GM21529 (cell line): ENCODE data around the gene IRF7.
"Not testable (repeated sequence)": the region's sequence is repeated elsewhere in the genome, so short reads cannot be mapped to it uniquely, and the experiment has no call there.

ENCODE experiments used
- ATAC-seq: cut with Tn5 transposase; IDR thresholded peaks from one replicate; pipeline ENCODE4 v1.9.1; 2021; ENCODE audit not compliant: unreplicated experiment

IRF7 gene

GRCh38 chr11:615504-616319 lies at the start of gene IRF7:
Gene IRF7 (minus strand): TSS chr11:615950. CDS start chr11:615364, 586 bp downstream.
- peak; percentile 87 for ATAC-seq

DNA sequence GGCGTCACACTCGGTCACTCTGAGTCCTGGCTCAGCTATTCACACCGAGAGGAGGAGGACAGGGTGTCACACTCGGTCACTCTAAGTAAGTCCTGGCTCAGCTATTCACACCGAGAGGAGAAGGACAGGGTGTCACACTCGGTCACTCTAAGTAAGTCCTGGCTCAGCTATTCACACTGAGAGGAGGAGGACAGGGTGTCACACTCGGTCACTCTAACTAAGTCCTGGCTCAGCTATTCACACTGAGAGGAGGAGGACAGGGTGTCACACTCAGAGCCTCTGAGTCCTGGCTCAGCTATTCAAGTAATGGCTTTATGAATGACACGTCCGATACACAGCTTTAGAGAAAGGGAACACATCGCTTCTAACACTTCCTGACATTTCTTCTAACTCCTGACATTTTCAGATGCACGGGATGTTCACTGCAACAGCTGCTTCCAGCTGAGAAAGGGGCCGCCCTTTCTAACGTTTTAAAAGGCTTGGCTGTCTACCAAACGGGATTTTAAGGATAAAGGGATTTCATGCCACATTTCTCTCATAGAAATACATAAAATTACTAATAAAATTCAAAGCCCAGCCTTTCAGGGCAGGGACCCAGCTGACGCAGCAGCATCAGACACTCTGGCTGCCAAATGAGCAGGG lies 49.4 kb upstream of the IRF7 start:
- no peak for ATAC-seq

DNA sequence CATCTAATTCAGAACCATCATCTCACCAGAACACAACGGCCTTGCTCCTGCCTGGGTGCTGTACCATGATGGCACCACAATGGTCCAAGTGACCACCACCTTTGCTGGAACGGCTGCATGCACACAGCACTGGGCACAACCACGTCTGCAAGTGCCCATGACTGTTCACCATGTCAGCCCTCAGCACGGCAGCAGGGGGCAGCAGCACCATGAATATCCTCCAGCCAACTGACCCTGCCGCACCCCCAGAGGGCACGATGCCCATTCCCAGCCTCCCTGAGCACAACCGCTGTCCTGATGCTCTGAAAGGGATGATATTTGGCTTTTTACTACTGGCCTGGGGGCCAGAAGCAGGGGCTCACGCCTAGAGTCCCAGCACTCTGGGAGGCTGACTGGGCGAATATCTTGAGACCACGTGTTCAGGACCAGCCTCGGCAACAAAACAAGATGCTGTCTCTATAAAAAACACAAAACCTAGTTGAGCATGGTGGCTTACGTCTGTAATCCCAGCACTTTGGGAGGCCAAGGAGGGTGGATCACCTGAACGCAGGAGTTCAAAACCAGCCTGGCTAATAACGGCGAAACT lies 47.0 kb upstream of the IRF7 start:
- no peak for ATAC-seq

- ATAC-seq: no peak
Measured at GRCh38 chr11:660681-661444, 45.1 kb upstream of the IRF7 start.

- no peak for ATAC-seq
Measured at GRCh38 chr11:660281-660680, 44.5 kb upstream of the IRF7 start.

DNA sequence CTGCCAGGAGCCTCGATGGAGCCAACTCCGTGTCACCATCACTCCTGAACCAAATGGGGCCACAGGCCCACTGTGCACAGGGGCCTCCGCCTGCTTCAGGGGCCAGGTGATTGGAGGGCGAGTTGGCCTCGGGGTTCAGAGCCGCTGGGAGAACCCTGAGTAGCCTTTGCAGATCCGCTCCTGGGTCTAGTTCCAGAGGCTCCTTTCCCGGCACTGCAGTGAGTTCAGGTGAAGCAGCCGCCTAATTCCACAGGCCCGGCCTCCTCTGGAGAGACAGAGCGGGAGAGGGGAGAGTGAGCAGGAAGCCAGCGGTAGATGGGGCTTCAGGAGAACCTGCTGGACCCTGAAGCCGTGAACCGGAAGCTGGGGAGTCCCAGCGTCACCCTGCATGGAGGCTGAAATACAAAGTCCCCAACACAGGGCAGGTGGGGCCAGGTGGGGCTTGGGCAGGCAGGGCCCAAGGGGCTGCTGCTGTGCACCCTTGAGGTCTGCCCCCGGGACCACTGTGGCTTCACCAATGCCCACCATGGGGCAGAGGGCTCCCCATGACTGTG lies 43.9 kb upstream of the IRF7 start:
- no peak for ATAC-seq

- no peak for ATAC-seq
Measured at GRCh38 chr11:657691-658126, 42.0 kb upstream of the IRF7 start.

- no peak for ATAC-seq
Measured at GRCh38 chr11:656866-657265, 41.1 kb upstream of the IRF7 start.

DNA sequence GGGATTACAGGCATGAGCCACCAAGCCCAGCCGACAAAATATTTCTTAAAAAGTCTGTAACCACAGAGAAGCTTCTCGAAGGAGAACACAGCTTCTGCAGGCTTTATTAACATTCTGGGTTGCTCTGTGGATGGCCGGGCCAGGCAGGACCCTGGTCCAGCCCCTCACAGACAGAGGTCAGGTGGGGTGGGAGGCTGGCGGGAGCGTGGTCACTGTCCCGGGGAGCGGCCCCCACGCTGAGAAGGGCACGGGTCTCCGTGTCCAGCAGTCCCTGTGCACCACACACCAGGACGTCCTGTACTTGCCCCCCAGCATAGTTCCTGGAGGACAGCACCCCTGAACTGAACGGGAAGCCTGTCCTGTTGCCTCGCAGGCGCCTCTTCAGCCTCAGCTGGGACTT lies 40.7 kb upstream of the IRF7 start:
- ATAC-seq: no peak

DNA sequence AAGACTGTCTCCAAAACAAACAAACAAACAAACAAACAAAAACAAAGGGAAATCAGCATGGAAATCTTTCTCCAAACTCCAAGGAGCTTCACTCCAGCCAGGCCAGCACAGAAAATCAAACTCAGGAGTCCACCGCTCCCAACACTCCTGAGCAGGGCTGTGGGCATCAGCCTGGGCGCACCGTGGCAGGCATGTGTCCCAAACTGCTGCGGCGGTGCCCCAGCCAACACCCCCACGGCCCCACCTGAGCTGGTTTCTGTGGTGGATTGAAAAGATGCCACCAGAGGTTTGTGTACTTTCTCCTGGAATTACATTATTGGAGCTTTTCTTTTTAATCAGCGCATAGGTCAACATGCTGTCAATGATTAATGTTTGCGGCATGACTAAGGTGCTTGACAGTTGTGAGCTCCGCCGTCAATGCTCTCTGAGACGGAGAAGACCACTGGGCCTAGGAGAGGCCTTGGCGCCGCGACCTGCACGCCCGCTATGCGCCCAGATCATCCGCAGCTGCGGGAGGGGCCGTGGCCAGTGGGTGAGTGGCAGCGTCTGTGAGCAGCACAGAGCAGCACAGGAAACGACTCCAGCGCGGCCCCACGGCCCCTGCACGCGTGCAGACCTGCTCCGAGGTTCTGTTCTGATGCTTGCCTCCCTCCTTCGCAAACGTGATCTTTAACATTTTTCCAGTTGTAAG lies 39.4 kb upstream of the IRF7 start:
- ATAC-seq: no peak

DNA sequence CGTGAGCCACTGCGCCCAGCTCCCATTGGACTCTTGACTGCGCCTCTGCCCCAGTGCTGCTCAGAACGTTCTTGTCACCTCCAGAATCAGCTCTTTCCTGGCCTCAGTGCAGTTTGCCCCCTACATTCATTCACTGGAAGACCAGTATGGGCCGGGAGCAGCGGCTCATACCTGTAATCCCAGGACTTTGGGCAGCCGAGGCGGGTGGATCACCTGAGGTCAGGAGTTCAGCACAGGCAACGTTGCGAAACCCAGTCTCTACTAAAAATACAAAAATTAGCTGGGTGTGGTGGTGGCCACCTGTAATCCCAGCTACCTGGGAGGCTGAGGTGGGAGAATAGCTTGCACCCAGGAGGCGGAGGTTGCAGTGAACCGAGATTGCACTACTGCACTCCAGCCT lies 38.7 kb upstream of the IRF7 start:
- not testable (repeated sequence) for ATAC-seq

DNA sequence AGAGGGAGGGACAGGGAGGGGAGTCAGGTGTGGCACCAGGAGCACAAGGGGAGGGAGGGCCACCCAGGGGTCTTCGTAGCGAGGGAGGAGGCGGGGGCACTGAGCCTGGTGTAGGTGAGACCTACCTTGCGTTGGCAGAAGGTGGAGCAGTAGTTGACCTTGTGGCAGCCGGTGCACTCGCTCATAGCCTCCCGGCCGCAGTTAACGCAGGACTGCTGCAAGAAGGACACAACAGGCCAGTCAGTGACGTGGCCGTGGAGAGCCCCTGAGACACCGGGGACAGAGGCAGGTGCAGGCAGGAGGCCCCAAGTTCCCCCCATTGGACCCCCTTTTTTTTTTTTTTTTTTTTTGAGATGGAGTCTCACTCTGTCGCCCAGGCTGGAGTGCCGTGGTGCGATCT lies 38.1 kb upstream of the IRF7 start:
- no peak for ATAC-seq

GRCh38 chr11:653136-653535 lies 37.4 kb upstream of the IRF7 start:
- not testable (repeated sequence) for ATAC-seq

DNA sequence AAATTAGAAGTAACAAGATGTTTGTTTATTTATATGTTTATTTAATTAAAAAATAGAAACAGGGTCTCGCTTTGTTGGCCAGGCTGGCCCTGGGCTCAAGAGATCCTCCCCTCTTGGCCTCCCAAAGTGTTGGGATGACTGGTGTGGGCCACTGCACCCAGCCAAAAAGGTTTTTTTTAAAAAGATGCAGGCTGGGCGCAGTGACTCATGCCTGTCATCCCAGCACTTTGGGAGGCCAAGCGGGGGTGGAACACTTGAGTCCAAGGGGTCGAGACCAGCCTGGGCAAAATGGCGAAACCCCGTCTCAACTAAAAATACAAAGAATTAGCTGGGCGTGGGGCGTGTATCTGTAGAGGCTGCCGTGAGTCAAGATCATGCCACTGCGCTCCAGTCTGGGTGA lies 34.7 kb upstream of the IRF7 start:
- ATAC-seq: no peak

DNA sequence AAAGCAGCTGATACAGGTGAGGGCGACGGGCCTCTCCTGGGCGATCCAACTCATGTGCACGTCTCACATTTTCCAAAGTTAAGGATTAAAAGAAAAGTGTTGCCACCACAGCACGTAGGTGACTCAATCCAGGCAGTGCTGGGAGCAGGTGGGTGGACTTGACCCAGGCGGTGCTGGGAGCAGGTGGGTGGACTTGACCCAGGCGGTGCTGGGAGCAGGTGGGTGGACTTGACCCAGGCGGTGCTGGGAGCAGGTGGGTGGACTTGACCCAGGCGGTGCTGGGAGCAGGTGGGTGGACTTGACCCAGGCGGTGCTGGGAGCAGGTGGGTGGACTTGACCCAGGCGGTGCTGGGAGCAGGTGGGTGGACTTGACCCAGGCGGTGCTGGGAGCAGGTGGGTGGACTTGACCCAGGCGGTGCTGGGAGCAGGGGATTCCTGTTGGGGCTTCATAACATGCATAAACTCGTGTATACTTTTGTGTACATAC lies 32.0 kb upstream of the IRF7 start:
- ATAC-seq: not testable (repeated sequence)

DNA sequence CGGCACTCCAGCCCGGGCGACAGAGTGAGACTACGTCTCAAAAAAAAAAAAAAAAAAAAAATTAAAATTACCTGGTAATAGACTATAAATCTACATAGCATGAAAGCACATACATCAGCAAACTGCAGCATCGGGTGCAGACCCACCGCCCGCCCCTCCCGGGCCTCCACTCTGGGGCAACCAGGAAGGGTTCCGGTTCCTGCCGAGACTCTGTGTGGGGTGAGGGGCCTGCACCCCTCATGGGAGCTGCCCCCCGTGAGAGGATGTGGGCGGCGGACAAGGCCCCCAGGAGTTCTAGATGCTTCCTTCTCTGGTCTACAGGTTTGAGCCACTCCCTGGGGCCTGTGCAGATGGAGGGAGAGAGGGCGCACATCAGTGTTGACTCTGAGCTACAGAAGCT lies 30.5 kb upstream of the IRF7 start:
- ATAC-seq: no peak

DNA sequence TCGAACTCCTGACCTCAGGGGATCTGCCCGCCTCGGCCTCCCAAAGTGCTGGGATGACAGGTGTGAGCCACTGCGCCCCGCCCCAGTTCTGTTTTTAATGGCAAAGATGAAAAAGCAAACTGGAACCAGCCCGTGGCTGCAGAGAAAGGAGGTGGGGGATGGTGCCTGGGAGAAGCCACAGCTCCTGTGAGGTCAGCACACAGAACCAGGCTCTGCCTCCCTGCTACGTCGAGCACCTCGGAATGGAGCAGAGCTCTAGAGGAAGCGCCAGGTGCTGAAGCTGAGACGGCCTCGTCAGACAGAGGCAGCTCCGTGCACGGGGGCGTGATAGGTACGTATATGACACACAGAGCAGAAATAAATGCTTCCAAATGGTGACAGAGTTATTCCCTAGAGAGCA lies 29.8 kb upstream of the IRF7 start:
- peak; percentile 63 for ATAC-seq

DNA sequence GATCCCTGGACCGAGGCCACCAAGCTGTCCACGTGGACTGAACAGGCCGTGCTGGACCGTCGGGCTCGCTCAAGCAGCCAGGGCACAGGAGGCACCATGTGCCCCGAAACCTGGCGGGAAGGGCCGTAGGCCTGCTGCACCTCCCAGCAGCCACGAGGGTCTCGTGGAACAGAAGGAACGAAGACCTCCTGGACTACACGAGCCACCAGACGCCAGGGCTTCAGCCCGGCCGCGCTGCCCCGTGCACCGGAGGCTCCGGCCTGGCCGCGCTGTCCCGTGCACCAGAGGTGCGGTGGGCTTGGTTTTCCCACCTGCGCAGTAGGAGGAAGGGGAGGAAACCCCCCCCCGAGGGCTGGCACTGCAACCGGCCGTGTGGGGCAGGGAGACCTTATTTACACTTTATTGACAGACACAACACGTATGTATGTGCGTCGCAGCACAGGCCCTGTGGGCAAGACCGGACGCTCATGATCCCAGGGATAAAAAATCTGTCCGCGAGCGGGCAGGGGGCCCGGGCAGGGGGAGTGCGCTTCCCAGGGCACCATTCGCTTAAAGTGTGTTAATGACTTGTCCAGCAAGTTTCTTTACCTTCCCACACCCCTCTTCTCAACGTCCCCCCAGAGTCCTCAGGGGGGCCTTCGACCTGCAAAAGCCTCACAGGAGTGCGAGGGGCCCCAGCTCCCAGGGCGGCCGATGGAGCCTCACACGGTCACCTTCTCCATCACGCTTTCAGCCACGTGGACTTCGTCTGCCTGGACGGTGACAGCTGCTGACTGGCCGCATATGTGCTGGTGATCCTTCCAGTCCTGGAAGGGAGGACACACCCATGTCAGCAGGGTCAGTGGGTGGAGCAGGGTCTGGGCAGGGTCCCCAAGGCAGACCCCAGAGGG lies 28.3 kb upstream of the IRF7 start:
- ATAC-seq: no peak

- no peak for ATAC-seq
Measured at GRCh38 chr11:643366-643765, 27.6 kb upstream of the IRF7 start.
